ENCODE data around the gene PRICKLE2.

DNA sequence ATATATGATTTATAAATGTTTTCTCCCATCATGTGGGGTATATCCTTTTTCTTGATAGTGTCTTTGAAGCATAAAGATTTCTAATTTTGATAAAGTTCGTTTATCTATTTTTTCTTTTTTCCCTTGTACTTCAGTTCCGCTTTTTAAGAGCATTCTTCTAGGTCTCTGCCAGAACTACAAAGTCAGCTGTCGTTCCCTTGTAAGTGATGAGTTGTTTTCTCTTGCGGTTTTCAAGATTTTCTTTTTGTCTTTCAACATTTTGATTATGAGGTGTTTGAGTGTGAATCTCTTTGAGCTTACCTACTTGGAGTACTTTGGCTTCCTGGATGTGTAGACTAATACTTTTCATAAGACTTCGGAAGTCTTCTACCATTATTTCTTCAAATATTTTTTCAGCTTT lies 9.3 kb upstream of the PRICKLE2 start:
- no peak for TF ChIP-seq POLR2A (IDR thresholded peaks at IDR 0.05)
- TF ChIP-seq, protein P1, sequence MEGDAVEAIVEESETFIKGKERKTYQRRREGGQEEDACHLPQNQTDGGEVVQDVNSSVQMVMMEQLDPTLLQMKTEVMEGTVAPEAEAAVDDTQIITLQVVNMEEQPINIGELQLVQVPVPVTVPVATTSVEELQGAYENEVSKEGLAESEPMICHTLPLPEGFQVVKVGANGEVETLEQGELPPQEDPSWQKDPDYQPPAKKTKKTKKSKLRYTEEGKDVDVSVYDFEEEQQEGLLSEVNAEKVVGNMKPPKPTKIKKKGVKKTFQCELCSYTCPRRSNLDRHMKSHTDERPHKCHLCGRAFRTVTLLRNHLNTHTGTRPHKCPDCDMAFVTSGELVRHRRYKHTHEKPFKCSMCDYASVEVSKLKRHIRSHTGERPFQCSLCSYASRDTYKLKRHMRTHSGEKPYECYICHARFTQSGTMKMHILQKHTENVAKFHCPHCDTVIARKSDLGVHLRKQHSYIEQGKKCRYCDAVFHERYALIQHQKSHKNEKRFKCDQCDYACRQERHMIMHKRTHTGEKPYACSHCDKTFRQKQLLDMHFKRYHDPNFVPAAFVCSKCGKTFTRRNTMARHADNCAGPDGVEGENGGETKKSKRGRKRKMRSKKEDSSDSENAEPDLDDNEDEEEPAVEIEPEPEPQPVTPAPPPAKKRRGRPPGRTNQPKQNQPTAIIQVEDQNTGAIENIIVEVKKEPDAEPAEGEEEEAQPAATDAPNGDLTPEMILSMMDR (IDR thresholded peaks at IDR 0.05 in 8 of 11, conservative IDR thresholded peaks at IDR 0.05 in 3 of 11), result no peak

All from spleen (tissue), 7 donors.